H1 (cell line): ENCODE measurements around the gene CDH22. TPM values are rescaled to one million over a fixed set of nuclear protein-coding genes. Genes with fewer than 3 reads are reported as not detected.

Source experiments
- CTCF ChIA-PET: fragments of 300-600 bp; sonication (Branson Sonifier 250); formaldehyde crosslinking; loops from one replicate; lab custom pipeline; 2021; ENCODE audit not compliant: partially characterized antibody; lab: Charles Lee
- POLR2A ChIA-PET: fragments of 300-600 bp; sonication (Branson Sonifier 250); formaldehyde crosslinking; loops from one replicate; lab custom pipeline; 2021; ENCODE audit warnings: inconsistent platforms; ENCODE audit not compliant: partially characterized antibody; lab: Charles Lee
- DNase-seq, 2 experiments: peaks; one replicate each; pipeline versions ENCODE4 v3.0.0 to v3.0.0-alpha.2; 2010 to 2022; ENCODE audit warnings: low spot score in 2 of 2, low read depth in 1 of 2, mixed read lengths in 1 of 2
- FAIRE-seq: peaks from 2 replicates; lab custom pipeline; 2011; peaks lifted over from hg19 to GRCh38; lab: Jason Lieb, UNC
- H2AFZ ChIP-seq: 2 replicates; pipeline ENCODE4 v1.8.1; 2012; ENCODE audit warnings: low read length, inconsistent platforms
- H2AK5ac ChIP-seq: 2 replicates; pipeline ENCODE4 v1.6.1; 2013; ENCODE audit warnings: low read depth, low read length
- H2BK120ac ChIP-seq: replicated peaks from 2 replicates; pipeline ENCODE3; 2013; ENCODE audit warnings: low read depth, low read length, inconsistent platforms
- H2BK12ac ChIP-seq: 2 replicates; pipeline ENCODE4 v1.6.1; 2013; ENCODE audit warnings: low read depth, low read length
- H2BK15ac ChIP-seq: 2 replicates; pipeline ENCODE4 v1.6.1; 2013; ENCODE audit warnings: low read length
- H2BK20ac ChIP-seq: 2 replicates; pipeline ENCODE4 v1.6.1; 2013; ENCODE audit warnings: low read length
- H2BK5ac ChIP-seq: 2 replicates; pipeline ENCODE4 v1.6.1; 2013; ENCODE audit warnings: low read depth, low read length
- H3K14ac ChIP-seq: 2 replicates; pipeline ENCODE4 v1.6.1; 2013; ENCODE audit warnings: inconsistent platforms; ENCODE audit not compliant: insufficient read length
- H3K18ac ChIP-seq: 2 replicates; pipeline ENCODE4 v1.6.1; 2013; ENCODE audit warnings: low read length; ENCODE audit errors: extremely low read depth
- H3K23ac ChIP-seq: 2 replicates; pipeline ENCODE4 v1.6.1; 2013; ENCODE audit warnings: inconsistent platforms; ENCODE audit not compliant: insufficient read length
- H3K23me2 ChIP-seq: 2 replicates; pipeline ENCODE4 v1.6.1; 2013; ENCODE audit warnings: low read depth, low read length
- H3K27ac ChIP-seq: 2 replicates; pipeline ENCODE4 v1.6.1; 2011; ENCODE audit warnings: low read depth, low read length, inconsistent platforms
- H3K27me3 ChIP-seq, 4 experiments: replicated peaks in 1 of 4; 1 replicate in 1 of 4; 2 replicates in 3 of 4; pipeline versions ENCODE4 v1.6.1 to v1.8.1; 2011 to 2013; ENCODE audit warnings: low read length in 3 of 4, mild to moderate bottlenecking in 3 of 4, inconsistent platforms in 2 of 4, mixed read lengths in 2 of 4, moderate library complexity in 1 of 4; ENCODE audit not compliant: control insufficient read depth in 3 of 4, insufficient read depth in 3 of 4; ENCODE audit errors: extremely low read depth in 1 of 4
- H3K36me3 ChIP-seq, 4 experiments: 2 replicates each; pipeline versions ENCODE4 v1.6.1 to v1.8.1; 2011 to 2013; ENCODE audit warnings: mild to moderate bottlenecking in 4 of 4, low read length in 3 of 4, moderate library complexity in 2 of 4, control low read depth in 1 of 4, inconsistent platforms in 1 of 4; ENCODE audit not compliant: insufficient read depth in 4 of 4, control insufficient read depth in 2 of 4
- H3K4ac ChIP-seq: replicated peaks from 2 replicates; pipeline ENCODE3; 2013; ENCODE audit warnings: low read length, low read depth, mixed read lengths, inconsistent platforms; ENCODE audit not compliant: insufficient read length
- H3K4me1 ChIP-seq, 4 experiments: replicated peaks in 1 of 4; 1 replicate in 1 of 4; 2 replicates in 3 of 4; pipeline versions ENCODE4 v1.6.1 to v1.8.1; 2011 to 2013; ENCODE audit warnings: low read length in 3 of 4, inconsistent platforms in 2 of 4, mixed read lengths in 1 of 4; ENCODE audit not compliant: insufficient read depth in 4 of 4, control insufficient read depth in 3 of 4
- H3K4me2 ChIP-seq, 2 experiments: 2 replicates each; pipeline versions ENCODE4 v1.6.1 to v1.8.1; 2011 to 2013; ENCODE audit warnings: low read depth in 2 of 2, low read length in 2 of 2, control low read depth in 1 of 2, inconsistent platforms in 1 of 2, mild to moderate bottlenecking in 1 of 2; ENCODE audit not compliant: insufficient read depth in 1 of 2
- H3K4me3 ChIP-seq, 4 experiments: fragments of 200-600, 300-600 bp in 1 of 4; sonication (generic), shearing (Covaris generic), sonication (Bioruptor Twin) in 1 of 4; 2 replicates each; pipeline versions ENCODE4 v1.5.1 to v1.8.1; 2011 to 2016; ENCODE audit warnings: low read length in 4 of 4, low read depth in 3 of 4, control low read depth in 2 of 4, inconsistent platforms in 2 of 4, mild to moderate bottlenecking in 2 of 4, mixed read lengths in 1 of 4, moderate library complexity in 1 of 4; ENCODE audit not compliant: insufficient read depth in 2 of 4; ENCODE audit errors: extremely low read depth in 1 of 4
- H3K56ac ChIP-seq: replicated peaks from 2 replicates; pipeline ENCODE3; 2013; ENCODE audit warnings: low read depth, mild to moderate bottlenecking, mixed read lengths, low read length, inconsistent platforms; ENCODE audit not compliant: insufficient read length
- H3K79me1 ChIP-seq: 2 replicates; pipeline ENCODE4 v1.6.1; 2013; ENCODE audit warnings: low read depth, low read length, control low read depth
- H3K79me2 ChIP-seq, 2 experiments: 2 replicates each; pipeline versions ENCODE4 v1.6.1 to v1.8.1; 2012 to 2013; ENCODE audit warnings: low read length in 2 of 2, mild to moderate bottlenecking in 2 of 2, inconsistent platforms in 1 of 2; ENCODE audit not compliant: insufficient read depth in 2 of 2, control insufficient read depth in 1 of 2
- H3K9ac ChIP-seq, 4 experiments: replicated peaks in 1 of 4; 1 replicate in 1 of 4; 2 replicates in 3 of 4; pipeline versions ENCODE4 v1.6.1 to v1.8.1; 2011 to 2013; ENCODE audit warnings: low read depth in 3 of 4, low read length in 3 of 4, control low read depth in 2 of 4, mild to moderate bottlenecking in 2 of 4, moderate library complexity in 2 of 4, inconsistent platforms in 1 of 4; ENCODE audit errors: extremely low read depth in 1 of 4
- H3K9me3 ChIP-seq, 2 experiments: 2 replicates each; pipeline versions ENCODE4 v1.6.1 to v1.8.1; 2012 to 2013; ENCODE audit warnings: mild to moderate bottlenecking in 2 of 2, moderate library complexity in 2 of 2, control low read depth in 1 of 2, inconsistent platforms in 1 of 2, low read depth in 1 of 2, low read length in 1 of 2, mixed read lengths in 1 of 2; ENCODE audit not compliant: insufficient read depth in 2 of 2
- H4K20me1 ChIP-seq, 2 experiments: replicated peaks in 1 of 2; 2 replicates each; pipeline versions ENCODE3 to v1.8.1; 2011 to 2013; ENCODE audit warnings: inconsistent platforms in 2 of 2, low read length in 2 of 2, mild to moderate bottlenecking in 1 of 2; ENCODE audit not compliant: insufficient read depth in 2 of 2, control insufficient read depth in 1 of 2
- H4K5ac ChIP-seq: 2 replicates; pipeline ENCODE4 v1.6.1; 2013; ENCODE audit warnings: low read length, low read depth, mixed read lengths, inconsistent platforms; ENCODE audit not compliant: insufficient read length
- H4K8ac ChIP-seq: 2 replicates; pipeline ENCODE4 v1.8.0; 2013; ENCODE audit warnings: mild to moderate bottlenecking, moderate library complexity, low read length, inconsistent platforms; ENCODE audit not compliant: insufficient read depth; ENCODE audit errors: extremely low read depth
- H4K91ac ChIP-seq: replicated peaks from 2 replicates; pipeline ENCODE3; 2013; ENCODE audit warnings: low read length, mixed read lengths, inconsistent platforms; ENCODE audit not compliant: insufficient read length
- EP300 ChIP-seq, 2 experiments: IDR thresholded peaks; 1 replicate in 1 of 2; 2 replicates in 1 of 2; pipeline ENCODE4 v1.6.1; 2011 to 2012; ENCODE audit warnings: low read depth in 2 of 2, low read length in 2 of 2, mild to moderate bottlenecking in 2 of 2, borderline replicate concordance in 1 of 2, inconsistent platforms in 1 of 2, moderate library complexity in 1 of 2
- HDAC2 ChIP-seq, 2 experiments: fragments of 300-600 bp in 1 of 2; sonication (generic) in 1 of 2; IDR thresholded peaks; 2 replicates each; pipeline ENCODE4 v1.6.1; 2011 to 2012; ENCODE audit warnings: low read depth in 2 of 2, low read length in 2 of 2, mild to moderate bottlenecking in 2 of 2, moderate library complexity in 2 of 2, borderline replicate concordance in 1 of 2, inconsistent platforms in 1 of 2
- JUN ChIP-seq: IDR thresholded peaks from 2 replicates; pipeline ENCODE4 v1.6.1; 2011; ENCODE audit warnings: low read depth, mild to moderate bottlenecking, improper control_type of control experiment, low read length
- KDM4A ChIP-seq: IDR thresholded peaks from one replicate; pipeline ENCODE4 v1.7.1; 2012; ENCODE audit warnings: low read depth, mild to moderate bottlenecking, moderate library complexity, low read length, inconsistent platforms; ENCODE audit not compliant: severe bottlenecking
- RFX5 ChIP-seq: IDR thresholded peaks from 2 replicates; pipeline ENCODE4 v1.6.1; 2011; ENCODE audit warnings: low read depth, low read length, improper control_type of control experiment, borderline replicate concordance
- SP4 ChIP-seq: IDR thresholded peaks from 2 replicates; pipeline ENCODE4 v1.6.1; 2012; ENCODE audit warnings: low read length, inconsistent platforms
- TBP ChIP-seq: IDR thresholded peaks from 2 replicates; pipeline ENCODE4 v1.6.1; 2011; ENCODE audit warnings: low read depth, low read length, improper control_type of control experiment
- ZNF274 ChIP-seq: IDR thresholded peaks from 2 replicates; pipeline ENCODE4 v1.7.0; 2012; ENCODE audit warnings: low read length, borderline replicate concordance; ENCODE audit errors: extremely low read depth
- WGBS, 2 experiments: shearing (Covaris generic) in 1 of 2; methylation state at CpG; one replicate each; pipeline versions ENCODE4 v1.1.6 to v1.1.7; 2013 to 2015; ENCODE audit warnings: low lambda C conversion rate in 2 of 2, mixed read lengths in 2 of 2, inconsistent platforms in 1 of 2, low coverage in 1 of 2, missing lambda C conversion rate in 1 of 2; ENCODE audit not compliant: insufficient replicate concordance in 2 of 2, insufficient coverage in 1 of 2, insufficient read length in 1 of 2; ENCODE audit errors: extremely low coverage in 1 of 2, missing lambda C conversion rate in 1 of 2; 5-methylcytosine and 5-hydroxymethylcytosine counted together
- polyA plus RNA-seq, 7 experiments: library from polyadenylated mRNA; depleted of rRNA in 3 of 7; stranded (reverse) in 5 of 7; unstranded in 2 of 7; fragments of >200 nt in 5 of 7; fragments of 200-250 nt in 2 of 7; gene quantifications; 1 replicate in 5 of 7; 2 replicates in 1 of 7; 4 replicates in 1 of 7; pipeline versions ENCODE4 v1.2.1 to v1.2.3, GENCODE V29; 2011 to 2013; ENCODE audit warnings: missing spikeins in 2 of 7, mixed read lengths in 2 of 7
- total RNA-seq: library from RNA; stranded (reverse); fragmentation: NEBNext Ultra II Directional; extraction: Animal tissue kit (Norgen Biotek cat#: 25700); gene quantifications from 2 replicates; pipeline ENCODE4 v1.2.1, GENCODE V29; 2021
- TF ChIP-seq, protein P1 (sequence below): IDR thresholded peaks from 2 replicates; pipeline ENCODE4 v1.6.1; 2012; ENCODE audit warnings: inconsistent platforms
- TF ChIP-seq, protein P2 (sequence below): IDR thresholded peaks from 2 replicates; pipeline ENCODE4 v1.6.1; 2012; ENCODE audit warnings: inconsistent platforms

Gene CDH22
- total and polyA plus RNA-seq, 2 of the 8 experiments (the other 6 are each of a cell fraction or from before 2014, with no cell fraction given) = 0.35 to 0.39 TPM

DNA sequence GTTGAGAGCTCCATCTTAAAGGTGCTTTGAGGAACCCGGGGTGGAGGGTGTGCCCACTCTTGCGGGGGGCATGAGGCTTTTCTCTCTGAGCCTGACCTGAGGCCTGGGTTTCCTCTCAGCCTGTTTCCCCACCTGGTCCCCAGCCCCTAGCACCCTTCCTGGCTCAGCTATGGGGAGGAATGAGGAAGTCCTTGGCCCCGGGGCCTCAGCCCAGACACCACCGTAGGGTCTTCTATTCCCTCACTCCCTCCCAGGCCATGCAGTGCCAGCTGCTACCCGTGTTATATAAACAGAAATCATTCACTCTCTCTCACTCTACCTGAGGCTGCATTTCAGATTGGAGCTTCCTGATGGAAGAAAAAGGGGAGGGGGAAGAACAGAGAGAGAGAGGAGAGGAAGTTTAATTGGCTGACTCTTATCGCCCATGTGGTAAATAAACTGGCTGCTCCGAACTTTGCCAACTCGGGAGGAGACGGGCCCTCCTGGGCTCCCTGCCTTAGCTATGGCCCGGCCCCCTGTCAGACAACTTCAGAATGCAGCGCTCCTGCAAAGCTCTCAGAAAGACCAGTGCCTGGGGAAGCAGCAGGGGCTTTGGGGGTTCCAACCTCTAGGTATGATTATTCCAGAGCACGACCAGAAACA is 2.8 kb downstream of the CDH22 start:
- Histone ChIP-seq H2BK15ac (no peak overlapping the region), H3K4me3 (no peak overlapping the region), H2AK5ac (no peak overlapping the region), H3K4me2 (no peak overlapping the region), H3K4me1 (peaks cover 0 to 3% (median 2%) of the 10 kb centered on the region in 4 experiments; a peak in 4 of 7 replicates), H3K36me3 (peaks cover 0 to 4% (median 0%) of the 10 kb centered on the region in 4 experiments; a peak in 1 of 8 replicates), H3K79me2 (no peaks in the 10 kb centered on the region), H2BK5ac (no peak overlapping the region), H2BK120ac (no peak overlapping the region), H3K79me1 (no peaks in the 10 kb centered on the region), H4K5ac (no peak overlapping the region), H3K14ac (no peak overlapping the region), H2BK12ac (no peak overlapping the region), H3K9me3 (no peaks in the 10 kb centered on the region), H3K27ac (no peak overlapping the region), H3K23me2 (peaks cover 7% of the 10 kb centered on the region; the same call in 1 of the 2 replicates), H3K27me3 (peaks cover 30 to 54% (median 48%) of the 10 kb centered on the region in 4 experiments), H3K9ac (no peak overlapping the region), H3K4ac (no peak overlapping the region), H2BK20ac (no peak overlapping the region), H4K20me1 (peaks cover 2% of the 10 kb centered on the region in 2 experiments), H3K23ac (no peak overlapping the region), H3K56ac (no peak overlapping the region), H4K91ac (no peak overlapping the region), H3K18ac (no peak overlapping the region), H2AFZ (no peak overlapping the region), H4K8ac (no peak overlapping the region)
- DNase-seq (no peak), FAIRE-seq (no peak)
- ChIA-PET POLR2A (interaction anchor here (0.7 to 3.1 kb wide), 7 partner anchors 10 to 176 kb away, joined by 3 to 11 read pairs (median 4); no protein-coding TSS in a partner anchor), CTCF (interaction anchor here (0.6 to 6.5 kb wide), 34 partner anchors 10 to 1715 kb away, joined by 3 to 76 read pairs (median 4); no protein-coding TSS in a partner anchor)
- no peak for TF ChIP-seq TBP
- TF ChIP-seq JUN = no peak
- TF ChIP-seq, protein P1, sequence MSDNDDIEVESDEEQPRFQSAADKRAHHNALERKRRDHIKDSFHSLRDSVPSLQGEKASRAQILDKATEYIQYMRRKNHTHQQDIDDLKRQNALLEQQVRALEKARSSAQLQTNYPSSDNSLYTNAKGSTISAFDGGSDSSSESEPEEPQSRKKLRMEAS = no peak
- TF ChIP-seq EP300 (IDR thresholded peaks at IDR 0.05; ENCODE audit: borderline replicate concordance in 1 of 2, low read depth in 2 of 2, low read length in 2 of 2) = no peak
- no peak for TF ChIP-seq ZNF274
- TF ChIP-seq SP4 = no peak
- no peak for TF ChIP-seq RFX5
- TF ChIP-seq, protein P2, sequence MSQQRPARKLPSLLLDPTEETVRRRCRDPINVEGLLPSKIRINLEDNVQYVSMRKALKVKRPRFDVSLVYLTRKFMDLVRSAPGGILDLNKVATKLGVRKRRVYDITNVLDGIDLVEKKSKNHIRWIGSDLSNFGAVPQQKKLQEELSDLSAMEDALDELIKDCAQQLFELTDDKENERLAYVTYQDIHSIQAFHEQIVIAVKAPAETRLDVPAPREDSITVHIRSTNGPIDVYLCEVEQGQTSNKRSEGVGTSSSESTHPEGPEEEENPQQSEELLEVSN = no peak
- no peak for TF ChIP-seq KDM4A
- TF ChIP-seq HDAC2 (IDR thresholded peaks at IDR 0.05; ENCODE audit: borderline replicate concordance in 1 of 2, low read depth in 2 of 2, low read length in 2 of 2) = no peak
- 78% methylated on average over 12 of the region's 12 CpGs; no CpG with 5 or more reads in 1 of the 2 experiments for WGBS, 2 experiments
